ENCODE data around the gene ACSL5.
"Not testable (repeated sequence)": the region's sequence is repeated elsewhere in the genome, so short reads cannot be mapped to it uniquely, and the experiment has no call there.

GRCh38 chr10:112406806-112407205 lies 32.9 kb downstream of the ACSL5 start:
- not testable (repeated sequence) for TF ChIP-seq EP300 (IDR thresholded peaks at IDR 0.05; ENCODE audit: borderline replicate concordance in 1 of 2, low read depth in 2 of 2, low read length in 2 of 2); RFX5 (IDR thresholded peaks at IDR 0.05; ENCODE audit: borderline replicate concordance, low read depth, low read length); CREB1 (IDR thresholded peaks at IDR 0.05)
